GM12891 (cell line): ENCODE measurements around the gene S100A8.

Experiments
- POLR2A ChIP-seq: IDR thresholded peaks from 2 replicates; pipeline ENCODE4 v1.6.1; 2011; ENCODE audit warnings: low read depth, low read length, control low read depth
- POLR2AphosphoS5 ChIP-seq: IDR thresholded peaks from 2 replicates; pipeline ENCODE4 v1.6.1; 2011; ENCODE audit warnings: low read depth, low read length, control low read depth
- TAF1 ChIP-seq: IDR thresholded peaks from 2 replicates; pipeline ENCODE4 v1.6.1; 2011; ENCODE audit warnings: low read depth, low read length, control low read depth

GRCh38 chr1:153434746-153435455 is 44.0 kb upstream of the S100A8 start:
- TF ChIP-seq POLR2A (no peak), POLR2AphosphoS5 (no peak), TAF1 (no peak)
